Right ventricle myocardium inferior (tissue), 1 donor: Measurements from ENCODE around the gene MDFIC. TPM values are rescaled to one million over a fixed set of nuclear protein-coding genes. Genes with fewer than 3 reads are reported as not detected.
A peak's percentile ranks its signal among the peaks of the same experiment; 100 is the strongest.

ENCODE experiments used
- ATAC-seq: fragments of 200-7000 bp; cut with Tn5 transposase; one replicate; pipeline ENCODE4 v1.9.1; 2020; ENCODE audit warnings: mild to moderate bottlenecking, moderate library complexity
- DNase-seq: peaks from one replicate; pipeline ENCODE4 v3.0.0; 2021; ENCODE audit errors: missing footprints
- intact Hi-C: fragments of 100-400 bp; cut with DNase I; formaldehyde crosslinking; loops from one replicate; pipeline ENCODE4 v1.11.0; 2022
- total RNA-seq: library from RNA; stranded (reverse); fragmentation: NEBNext Ultra II Directional; extraction: Animal tissue kit (Norgen Biotek cat#: 25700); gene quantifications from one replicate; pipeline ENCODE4 v1.2.1, GENCODE V29; 2021
- donor health status: DM: no; HTN: yes; CAD: no; lungs with severe emphysema.

The MDFIC gene
- total RNA-seq, 1 donor from 2014 or later, result 18.3 TPM

- intact Hi-C loops, result no loop called here
- no peak for DNase-seq
- no peak for ATAC-seq
Measured at GRCh38 chr7:115047958-115048720, 126.2 kb downstream of the MDFIC start.

- ATAC-seq (no peak), DNase-seq (no peak)
- intact Hi-C loops, result no loop called here
Measured at GRCh38 chr7:115052706-115053105, 130.8 kb downstream of the MDFIC start.

GRCh38 chr7:115054478-115055065, 132.7 kb downstream of the MDFIC start:
- DNase-seq (no peak), ATAC-seq (peak; percentile 26)
- intact Hi-C loops, result no loop called here

- DNase-seq (peak; percentile 30), ATAC-seq (no peak)
Measured at GRCh38 chr7:115056019-115056418, 134.1 kb downstream of the MDFIC start.

GRCh38 chr7:115058726-115059125, 136.8 kb downstream of the MDFIC start:
- ATAC-seq (no peak), DNase-seq (no peak)
- intact Hi-C loops, result no loop called here

More at GRCh38 chr7:115056019-115056418, 134.1 kb downstream of the MDFIC start:
- intact Hi-C loops, result no loop called here

GRCh38 chr7:115059321-115059720, 137.4 kb downstream of the MDFIC start:
- no peak for ATAC-seq
- intact Hi-C loops, result no loop called here
- DNase-seq, result no peak

- peak; percentile 45 for DNase-seq
- ATAC-seq, result peak; percentile 42
- intact Hi-C loops, result no loop called here
Measured at GRCh38 chr7:115060095-115060870, 138.4 kb downstream of the MDFIC start.

GRCh38 chr7:115066050-115066449, 144.2 kb downstream of the MDFIC start:
- ATAC-seq, result peak; percentile 28
- intact Hi-C loops, result no loop called here
- no peak for DNase-seq

GRCh38 chr7:115066634-115067033, 144.7 kb downstream of the MDFIC start:
- ATAC-seq (no peak), DNase-seq (no peak)
- intact Hi-C loops, result no loop called here

GRCh38 chr7:115068220-115068619, 146.3 kb downstream of the MDFIC start:
- DNase-seq, result no peak
- no peak for ATAC-seq
- intact Hi-C loops, result no loop called here
